Stimulated activated naive CD8-positive, alpha-beta T cell treated with anti-CD3 and anti-CD28 coated beads, Interleukin-15, Interleukin-2, amounts not matched to agents 100 U/mL and 50 U/mL, for 24 hours (primary cell): ENCODE measurements around the gene SLC44A1.

ENCODE experiments used
- ATAC-seq: fragments of 150-1000 bp; cut with Tn5 transposase; one replicate; pipeline ENCODE4 v1.10.0; 2021
- DNase-seq: peaks from one replicate; pipeline ENCODE4 v3.0.0; 2021

SLC44A1 gene

DNA sequence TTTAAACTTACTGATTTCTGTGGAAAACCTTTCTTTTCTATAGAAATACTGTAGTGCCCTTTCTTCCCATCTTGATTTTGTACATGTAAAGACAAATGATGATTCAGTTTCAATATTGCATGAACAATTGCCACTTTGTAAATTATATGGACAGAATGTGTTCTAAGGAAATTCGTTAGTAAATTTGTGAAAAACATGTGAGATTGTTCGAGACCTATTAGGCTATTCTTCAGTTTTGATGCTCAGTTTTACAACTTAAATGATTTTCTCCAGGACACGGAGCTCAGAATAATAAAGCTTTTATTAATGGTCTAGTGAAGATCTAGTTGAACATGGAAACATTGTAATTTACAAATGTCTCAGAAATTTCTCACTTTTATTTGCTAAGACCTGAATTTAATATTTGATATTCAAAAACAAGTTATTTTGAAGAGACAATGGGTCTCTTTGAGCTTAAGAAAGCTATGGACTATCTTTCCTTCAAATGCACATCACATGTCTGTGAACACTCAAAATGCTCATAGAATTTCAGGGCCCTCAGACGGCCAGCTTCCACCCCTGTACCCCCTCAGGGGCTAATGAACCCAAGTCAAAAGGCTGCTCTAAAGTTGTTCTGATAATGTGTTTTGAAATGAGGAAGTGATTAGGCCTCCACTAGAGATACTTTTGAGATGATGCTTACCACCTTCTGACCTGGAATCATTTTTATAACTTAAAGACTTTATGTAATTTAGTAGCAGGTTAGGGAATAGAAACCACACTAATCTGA lies 149.3 kb downstream of the SLC44A1 start:
- DNase-seq (no peak), ATAC-seq (no peak)

DNA sequence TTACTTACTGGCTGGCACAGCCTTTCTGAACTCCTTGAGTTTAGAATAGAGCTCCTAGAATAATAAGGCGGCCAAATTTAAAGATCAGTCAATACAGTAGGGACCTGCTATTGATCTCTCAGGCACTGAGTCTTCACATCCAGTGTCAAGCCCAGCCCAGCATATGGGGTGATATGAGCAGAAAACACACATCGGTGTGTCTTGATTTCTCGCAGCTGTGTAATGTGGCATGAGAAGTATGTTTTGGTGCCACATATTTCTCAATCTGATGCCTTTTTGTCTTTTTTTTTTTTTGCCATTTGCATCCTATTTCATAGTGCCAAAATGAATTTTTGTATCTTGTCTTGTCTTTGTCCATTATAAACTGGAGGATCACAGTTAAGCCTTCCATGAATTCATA lies 152.0 kb downstream of the SLC44A1 start:
- ATAC-seq, result no peak

DNA sequence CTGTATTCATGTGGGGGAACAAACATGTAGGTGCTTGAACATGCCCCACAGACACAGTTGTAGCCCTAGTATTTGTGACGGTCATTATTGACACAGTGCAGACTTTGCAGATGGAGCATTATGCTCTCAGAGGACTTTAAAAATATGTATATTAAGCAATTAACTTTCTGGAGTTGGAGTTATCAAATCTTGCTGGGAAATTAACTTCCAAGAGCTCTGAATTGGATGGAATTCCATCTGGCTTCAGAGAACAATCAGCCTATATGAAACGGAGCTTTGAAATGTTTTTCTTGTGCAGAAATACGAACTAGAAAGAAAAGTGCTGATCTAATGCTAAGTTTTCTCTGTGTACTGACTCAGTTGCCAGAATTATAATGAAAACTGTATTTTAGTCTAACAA lies 152.4 kb downstream of the SLC44A1 start:
- ATAC-seq (no peak), DNase-seq (no peak)

More for the DNA sequence above, 152.0 kb downstream of the SLC44A1 start:
- DNase-seq, result no peak

DNA sequence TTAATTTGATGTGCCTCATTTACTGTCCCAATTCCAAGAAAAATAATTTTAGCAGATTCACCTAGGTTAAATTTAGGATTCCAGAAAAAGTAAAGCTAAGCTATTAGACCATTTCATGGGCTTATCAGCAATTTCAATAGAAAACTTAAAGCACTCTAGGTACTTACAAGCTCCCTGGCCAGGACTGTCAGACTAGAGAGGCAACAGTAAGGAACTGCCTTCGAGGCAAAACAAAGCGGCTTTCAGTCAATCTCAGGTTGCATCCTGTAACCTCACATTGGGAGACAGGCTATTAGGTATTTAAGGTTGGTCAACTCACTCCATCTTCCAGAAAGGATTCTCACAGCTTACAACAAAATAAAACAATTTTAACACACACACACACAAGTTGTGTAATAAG lies 154.7 kb downstream of the SLC44A1 start:
- DNase-seq, result no peak
- ATAC-seq, result no peak

DNA sequence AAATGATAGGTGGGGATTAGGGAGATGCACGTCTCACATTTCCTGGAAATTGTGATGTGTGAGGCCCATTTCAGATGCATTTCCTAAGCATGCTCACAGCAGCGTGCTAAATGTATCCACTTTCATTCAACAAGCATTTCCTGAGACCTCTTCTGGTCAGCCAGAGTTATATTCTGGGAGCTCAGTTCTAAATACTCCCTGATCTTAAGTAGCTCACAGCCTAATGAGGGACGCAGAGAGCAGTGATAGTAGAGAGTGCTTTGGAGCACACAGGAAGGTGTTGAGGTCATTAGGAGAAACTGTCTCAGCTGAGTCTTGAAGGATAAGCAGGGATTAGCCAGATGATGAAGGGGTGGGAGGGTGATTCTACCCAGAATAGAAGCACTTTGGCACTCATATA lies 157.2 kb downstream of the SLC44A1 start:
- DNase-seq, result no peak
- ATAC-seq, result no peak

DNA sequence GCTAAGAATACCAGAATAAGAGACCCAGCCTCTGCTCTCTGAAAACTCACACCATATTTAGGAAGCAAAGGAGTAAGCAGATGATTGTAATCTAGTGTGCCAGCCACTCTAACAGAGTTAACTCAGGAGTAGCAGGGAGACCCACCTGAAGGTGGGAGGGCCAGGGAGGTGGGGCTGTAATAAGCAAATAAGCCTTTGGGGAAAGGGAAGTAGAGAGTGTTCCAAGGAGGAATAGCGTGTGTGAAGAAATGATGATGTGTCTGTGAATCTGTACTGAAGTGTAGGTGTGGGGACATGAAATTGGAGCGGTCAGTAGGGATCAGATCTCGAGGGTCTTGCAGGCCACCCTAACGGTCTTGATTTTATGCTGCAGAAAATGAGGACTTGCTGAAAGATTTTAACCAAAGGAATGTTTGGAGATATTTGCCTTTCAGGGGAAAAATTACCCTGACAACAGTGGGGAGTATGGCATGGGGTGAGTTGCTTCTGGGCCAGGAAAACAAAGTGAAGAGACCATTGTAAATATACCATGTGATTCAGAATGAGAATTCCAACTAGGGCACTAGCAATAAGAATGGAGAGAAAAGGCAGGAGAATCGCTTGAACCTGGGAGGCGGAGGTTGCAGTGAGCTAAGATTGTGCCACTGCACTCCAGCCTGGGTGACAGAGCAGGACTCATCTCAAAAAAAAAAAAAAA lies 159.2 kb downstream of the SLC44A1 start:
- no peak for DNase-seq
- no peak for ATAC-seq

DNA sequence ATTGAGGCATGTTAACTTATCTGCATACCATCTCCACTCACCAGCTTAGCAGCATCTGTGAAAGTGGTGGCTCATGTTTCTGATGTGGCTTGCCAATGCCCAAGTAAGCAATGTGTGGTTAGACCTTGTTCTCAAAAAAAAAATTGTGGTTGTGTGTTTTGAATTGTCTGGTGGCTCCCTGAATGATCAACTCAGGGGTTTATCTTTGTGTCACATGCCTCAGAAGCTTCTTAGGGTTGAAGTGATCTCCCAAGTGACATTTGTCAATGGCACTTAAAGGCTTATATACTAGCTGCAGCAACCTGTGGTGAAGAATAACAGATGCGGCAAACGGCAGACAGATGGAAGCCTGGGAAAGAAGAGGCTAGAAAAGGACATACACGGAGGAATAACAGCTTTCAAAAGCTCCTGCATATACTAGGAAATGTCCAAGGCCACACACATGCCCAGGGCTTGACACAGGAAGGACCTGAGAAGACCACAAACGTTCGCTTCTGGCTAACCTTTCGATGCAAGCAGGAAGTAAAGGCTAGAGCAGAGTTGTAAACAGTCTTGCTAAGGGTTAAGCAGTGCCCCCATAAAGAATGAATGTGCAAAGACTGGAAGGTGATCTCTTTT lies 161.2 kb downstream of the SLC44A1 start:
- peak; percentile 49 for DNase-seq
- ATAC-seq, result peak; percentile 93

DNA sequence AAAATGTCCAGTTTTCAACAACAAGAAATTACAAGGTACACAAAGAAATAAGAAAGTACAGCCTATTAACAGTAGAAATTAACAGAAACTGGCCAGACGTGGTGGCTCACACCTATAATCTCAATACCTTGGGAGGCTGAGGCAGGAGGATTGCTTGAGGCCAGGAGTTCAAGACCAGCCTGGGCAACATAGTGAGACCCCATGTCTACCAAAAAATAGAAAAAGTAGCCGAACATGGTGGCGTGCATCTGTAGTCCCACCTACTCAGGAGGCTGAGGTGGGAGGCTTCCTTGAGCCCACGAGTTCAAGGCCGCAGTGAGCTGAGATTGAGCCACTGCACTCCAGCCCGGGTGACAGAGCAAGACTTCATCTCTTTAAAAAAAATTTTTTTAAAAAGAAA lies 161.9 kb downstream of the SLC44A1 start:
- ATAC-seq (no peak), DNase-seq (no peak)

DNA sequence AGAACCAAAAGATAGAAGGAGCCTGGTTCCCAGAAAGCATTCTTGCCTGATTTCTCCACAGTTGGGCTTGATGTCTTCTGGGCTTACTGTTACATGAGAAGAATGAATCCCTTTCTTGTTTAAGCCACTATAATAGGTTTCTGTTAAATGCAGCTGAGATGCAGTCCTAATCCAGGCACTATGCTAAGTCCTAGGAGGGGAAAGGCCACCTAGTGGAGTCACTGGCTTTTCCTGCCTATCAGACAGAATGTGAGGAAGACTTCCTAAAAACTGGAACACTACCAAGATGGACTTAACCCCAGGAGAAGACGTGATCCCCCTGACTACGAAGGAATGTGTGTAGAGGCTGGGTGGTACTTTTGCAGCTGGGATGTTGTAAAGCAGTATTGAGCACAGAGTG lies 169.1 kb downstream of the SLC44A1 start:
- DNase-seq (no peak), ATAC-seq (no peak)

DNA sequence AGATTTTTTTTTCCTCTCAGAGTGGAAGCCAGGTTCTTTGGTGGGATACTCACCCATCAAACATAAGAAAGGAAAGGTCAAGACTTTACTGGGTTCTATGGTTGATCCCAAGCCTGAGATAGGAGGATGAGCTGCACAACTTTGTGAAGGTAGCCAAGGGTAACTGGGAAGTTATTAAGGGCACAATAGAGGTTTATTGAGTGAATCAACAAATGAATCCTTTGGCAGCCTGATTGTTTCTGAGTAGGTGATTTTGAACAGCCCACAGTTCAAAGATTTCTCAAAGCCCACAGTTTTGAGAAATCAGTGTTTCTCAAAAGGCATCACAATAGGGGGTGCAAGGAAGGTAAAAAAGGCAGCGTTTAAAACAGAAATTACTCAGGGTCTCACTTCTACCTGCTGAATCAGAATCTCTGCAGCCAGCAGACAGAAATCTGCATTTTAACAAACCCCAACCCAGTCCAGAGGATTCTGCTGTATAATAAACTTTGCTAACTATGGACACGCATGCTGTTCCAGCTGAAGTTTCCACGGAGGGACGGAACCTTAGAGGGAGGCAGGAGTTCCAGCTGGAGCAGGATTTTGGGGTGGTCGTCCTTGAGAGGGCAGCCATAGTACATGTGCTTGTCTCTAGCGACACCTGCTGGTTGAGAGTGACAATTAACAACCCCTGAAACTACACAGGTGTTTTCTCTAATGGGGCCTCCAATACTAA lies 170.7 kb downstream of the SLC44A1 start:
- ATAC-seq (peak; percentile 49), DNase-seq (peak; percentile 65)

DNA sequence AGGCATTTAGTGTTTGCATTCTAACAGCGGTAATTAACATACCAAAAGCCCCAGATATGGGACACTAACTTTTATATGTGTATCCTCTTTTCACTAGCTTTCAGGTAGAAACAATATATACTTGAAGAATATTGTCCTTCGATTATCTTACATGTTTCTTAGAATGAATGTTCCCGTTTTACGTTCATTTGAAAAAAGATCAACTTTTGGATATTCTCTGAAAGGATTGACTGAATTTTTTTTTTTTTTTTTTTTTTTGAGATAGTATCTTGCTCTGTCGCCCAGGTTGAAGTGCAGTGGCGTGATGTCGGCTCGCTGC lies 171.2 kb downstream of the SLC44A1 start:
- no peak for DNase-seq
- no peak for ATAC-seq

DNA sequence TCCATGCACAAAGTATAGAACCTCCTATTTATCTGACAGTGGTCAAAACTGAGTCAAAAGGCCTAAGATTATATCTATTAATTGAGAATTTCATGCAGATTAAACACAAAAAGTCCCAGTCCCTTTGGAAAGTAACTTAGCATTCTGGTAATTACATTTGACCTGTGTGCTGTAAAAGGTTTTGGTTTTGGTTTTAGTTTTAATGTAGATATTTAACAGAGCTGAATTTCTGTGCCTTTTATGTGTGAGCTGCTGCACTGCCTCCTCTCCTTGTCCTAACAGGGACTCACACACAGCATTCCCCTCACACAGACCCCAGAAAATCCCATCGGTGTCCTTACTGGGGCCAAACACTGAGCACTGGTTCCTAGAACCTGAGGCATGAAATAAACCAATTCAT lies 172.4 kb downstream of the SLC44A1 start:
- ATAC-seq (no peak), DNase-seq (no peak)

DNA sequence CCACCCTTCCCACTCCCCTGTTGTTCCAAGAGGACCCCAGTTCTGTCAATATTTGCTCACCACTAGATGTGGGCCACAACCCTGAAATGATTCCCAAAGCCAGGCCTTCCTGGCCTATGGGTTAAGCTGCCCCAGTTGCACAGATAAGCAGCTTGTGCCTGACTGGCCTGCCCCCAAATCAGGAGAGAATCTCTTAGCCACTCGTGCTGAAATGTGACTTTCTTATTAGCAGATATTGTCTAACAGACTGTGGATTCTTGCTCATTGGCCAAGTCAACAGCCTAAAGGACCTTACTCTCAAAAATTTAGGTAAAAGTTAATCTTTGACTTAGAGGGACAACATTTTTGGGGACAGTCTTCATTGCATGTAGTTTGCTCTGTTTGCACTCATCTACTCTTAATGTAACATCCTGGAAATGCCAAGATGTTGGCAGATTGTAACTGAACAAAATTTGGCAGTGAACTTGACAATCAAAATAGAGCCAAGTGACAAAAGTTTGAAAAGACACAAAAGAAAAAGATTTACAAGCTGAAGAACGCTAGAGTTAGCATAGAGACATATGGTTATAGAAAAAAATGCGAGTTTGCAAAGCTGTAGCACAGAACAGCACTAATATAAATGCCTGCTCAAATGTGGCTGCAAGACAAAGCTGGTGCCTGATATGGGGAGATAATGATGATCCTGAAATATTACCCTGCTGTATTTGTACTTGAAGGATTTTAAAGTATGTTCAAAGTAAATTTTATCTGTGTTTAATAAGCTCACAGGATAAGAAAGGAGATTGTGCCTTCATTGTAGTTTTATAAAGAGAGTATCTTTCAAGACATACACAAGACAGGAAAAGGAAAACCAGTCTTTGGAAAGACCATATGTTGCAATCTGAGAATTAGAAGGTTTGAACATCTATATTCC lies 174.4 kb downstream of the SLC44A1 start:
- no peak for ATAC-seq
- no peak for DNase-seq

DNA sequence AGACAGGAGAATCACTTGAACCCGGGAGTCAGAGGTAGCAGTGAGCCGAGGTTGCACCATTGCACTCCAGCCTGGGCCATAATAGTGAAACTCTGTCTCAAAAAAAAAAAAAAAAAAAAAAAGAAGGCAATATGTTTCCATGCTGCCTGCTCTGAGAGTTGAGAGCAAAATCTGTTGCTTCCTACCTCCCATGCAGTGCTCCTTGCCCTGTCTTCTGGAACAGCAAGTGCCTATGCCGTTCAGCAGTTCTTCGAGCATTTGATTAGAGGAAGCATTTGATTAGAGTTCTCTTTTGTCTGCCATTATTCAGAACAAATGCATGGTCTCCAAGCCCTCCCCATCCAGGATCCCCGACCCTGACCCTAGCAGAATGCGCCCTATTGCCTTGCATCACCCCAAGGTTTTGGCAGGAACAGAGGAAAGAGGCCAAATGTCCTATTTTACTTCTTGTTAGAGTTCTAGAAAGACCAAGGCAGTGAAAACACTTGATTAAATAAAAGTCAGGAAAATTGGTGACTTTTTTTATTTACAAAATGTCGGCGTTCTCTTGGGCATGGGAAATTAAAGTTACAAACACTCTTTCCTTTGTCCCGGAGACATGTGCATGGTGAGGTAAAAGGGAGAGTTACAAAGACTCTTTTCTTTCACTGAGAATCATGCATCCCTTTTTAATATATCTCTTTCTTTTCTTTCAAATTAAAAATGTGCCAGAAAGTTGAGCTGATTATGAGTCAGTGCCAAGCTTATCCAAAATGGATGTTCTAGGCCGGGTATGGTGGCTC lies 175.6 kb downstream of the SLC44A1 start:
- ATAC-seq (no peak), DNase-seq (no peak)

DNA sequence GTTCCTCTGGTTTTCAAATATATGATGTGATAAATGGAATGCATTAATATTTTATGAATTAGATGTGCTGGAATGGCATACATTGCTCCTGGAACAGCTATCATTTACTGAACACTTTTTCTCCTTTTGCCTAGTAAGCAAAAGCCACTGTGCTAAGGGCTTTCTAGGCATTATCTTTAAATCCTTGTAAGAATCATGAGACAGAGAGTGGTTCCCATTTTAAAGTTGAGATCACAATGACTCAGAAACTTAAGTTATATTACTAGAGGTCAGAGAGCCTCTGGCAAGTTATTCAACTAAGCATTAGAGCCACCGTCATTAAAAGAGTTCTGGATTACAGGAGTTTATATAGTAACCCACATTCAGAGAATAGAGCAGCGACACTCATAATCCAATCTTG lies 176.7 kb downstream of the SLC44A1 start:
- ATAC-seq (no peak), DNase-seq (no peak)

DNA sequence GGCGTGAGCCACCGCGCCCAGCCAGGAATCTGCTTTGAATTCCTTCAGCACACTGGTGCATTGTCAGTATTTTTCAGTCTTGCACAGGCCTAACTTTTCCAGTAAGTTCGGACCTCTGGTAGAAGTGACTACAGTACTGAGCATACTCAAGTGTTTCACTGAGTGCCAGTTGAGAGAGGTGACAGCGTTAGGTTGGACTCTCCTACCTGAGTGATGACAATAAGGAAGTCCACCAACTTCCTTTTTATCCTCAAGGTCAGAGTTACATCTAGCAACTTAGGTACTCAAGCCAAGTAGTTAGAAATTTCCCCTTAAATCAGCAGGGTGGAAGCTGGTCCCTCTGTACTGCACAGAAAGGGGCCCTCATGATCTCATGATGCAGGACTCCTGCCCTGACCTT lies 177.4 kb downstream of the SLC44A1 start:
- no peak for DNase-seq
- no peak for ATAC-seq

DNA sequence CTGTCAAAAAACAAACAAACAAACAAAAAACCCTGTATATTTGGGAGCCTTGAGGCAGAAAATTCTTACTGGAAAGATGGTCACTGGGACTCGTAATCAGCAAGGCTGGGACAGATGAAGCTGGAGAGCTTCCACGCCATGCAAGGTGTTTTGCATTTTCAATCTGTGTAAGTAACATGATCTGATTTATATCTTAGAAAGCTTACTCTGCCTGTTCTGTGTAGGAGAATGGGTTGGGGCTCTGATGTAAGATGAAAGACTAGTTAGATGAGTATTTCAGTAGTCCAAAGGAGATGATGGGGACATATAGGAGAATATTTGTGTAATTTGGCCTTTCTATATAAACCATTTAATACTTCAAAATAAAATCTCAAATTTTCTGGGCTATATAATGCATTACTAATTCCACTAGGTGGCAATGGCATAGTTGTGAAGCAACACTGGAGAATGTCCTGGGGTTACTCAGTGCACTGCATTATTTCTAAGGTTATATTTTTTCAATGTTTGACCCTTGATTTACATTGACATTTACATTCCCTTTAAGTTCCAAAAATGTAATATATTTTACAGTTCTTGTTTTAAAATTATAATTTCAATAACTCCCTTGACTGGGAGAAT lies 181.5 kb downstream of the SLC44A1 start:
- DNase-seq, result no peak
- ATAC-seq, result no peak

DNA sequence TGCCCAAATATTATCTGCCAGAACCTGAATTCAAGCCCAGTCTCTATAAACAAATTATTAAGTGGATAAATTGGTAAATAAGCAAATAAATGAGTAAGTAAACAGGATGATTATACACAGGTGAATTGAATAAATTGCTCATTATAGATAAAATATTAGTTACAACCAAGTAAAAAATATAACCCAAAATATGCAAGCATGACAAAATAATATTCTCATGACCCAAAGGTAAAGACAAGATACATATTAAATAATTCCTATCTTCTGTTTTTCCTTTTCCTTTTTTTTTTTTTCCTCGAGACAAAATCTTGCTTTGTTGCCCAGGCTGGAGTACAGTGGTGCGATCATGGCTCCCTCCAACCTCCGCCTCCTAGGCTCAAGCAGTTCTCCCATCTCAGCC lies 182.2 kb downstream of the SLC44A1 start:
- ATAC-seq (no peak), DNase-seq (no peak)

DNA sequence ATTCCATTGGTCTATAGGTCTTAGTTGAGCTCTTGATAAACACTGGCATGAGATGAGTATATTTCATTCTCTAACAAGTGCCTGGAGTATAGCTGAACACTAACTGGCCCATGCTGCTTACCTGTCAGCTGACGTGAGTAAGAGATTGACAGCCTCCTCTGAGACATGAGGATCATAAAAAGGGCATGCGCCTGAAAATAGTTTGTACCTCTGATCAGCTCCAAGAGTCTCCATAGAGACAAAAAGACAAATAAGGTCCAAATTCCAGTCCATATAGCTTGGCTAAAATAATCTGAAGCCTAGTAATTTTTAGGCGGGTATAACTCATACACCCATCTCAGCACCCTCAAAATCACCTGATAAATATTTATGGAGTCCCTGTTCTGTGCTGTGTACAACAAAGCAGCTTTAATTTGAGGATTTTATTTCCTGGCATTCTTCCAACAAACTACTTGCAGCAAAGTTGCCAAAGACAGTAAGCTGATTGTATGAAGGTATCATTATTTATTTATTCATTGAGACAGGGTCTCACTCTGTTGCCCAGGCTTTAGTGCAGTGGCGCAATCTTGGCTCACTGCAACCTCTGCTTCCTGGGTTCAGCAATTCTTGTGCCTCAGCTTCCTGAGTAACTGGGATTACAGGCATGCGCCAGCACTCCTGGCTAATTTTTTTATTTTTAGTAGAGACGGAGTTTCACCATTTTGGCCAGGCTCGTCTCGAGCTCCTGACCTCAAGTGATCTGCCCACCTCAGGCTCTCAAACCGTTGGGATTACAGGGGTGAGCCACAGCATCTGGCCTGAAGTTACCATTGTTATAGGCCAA lies 187.2 kb downstream of the SLC44A1 start:
- no peak for DNase-seq
- no peak for ATAC-seq
